NCI-H446 (cell line): ENCODE results near the gene SECISBP2.
"Not testable (repeated sequence)": the region's sequence is repeated elsewhere in the genome, so short reads cannot be mapped to it uniquely, and the experiment has no call there.

Experiments
- DNase-seq, 2 experiments: peaks; one replicate each; lab custom pipeline; 2025; lab: John Stamatoyannopoulos, UW

The SECISBP2 gene

DNA sequence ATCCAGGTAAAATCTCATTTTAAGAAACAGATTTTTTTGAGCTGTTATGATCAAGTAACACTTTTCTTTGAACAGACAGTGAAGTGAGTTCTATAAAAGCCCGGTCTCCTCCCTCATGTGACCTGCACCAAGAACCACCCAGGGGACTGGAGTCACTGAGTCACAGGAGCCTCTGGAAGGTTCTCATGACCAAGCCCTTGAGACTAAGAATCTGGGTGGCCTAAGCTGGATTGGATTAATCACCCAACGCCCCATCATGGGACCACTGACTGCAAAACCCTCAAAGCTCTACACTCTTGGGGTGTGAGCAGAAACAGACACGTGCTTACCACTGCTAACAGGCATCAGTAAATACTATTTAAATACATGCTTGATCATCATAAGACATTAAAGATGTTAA is 48.4 kb downstream of the SECISBP2 start:
- DNase-seq: no peak

- no peak for DNase-seq
Observed at GRCh38 chr9:89367281-89367680, 49.0 kb downstream of the SECISBP2 start.

DNA sequence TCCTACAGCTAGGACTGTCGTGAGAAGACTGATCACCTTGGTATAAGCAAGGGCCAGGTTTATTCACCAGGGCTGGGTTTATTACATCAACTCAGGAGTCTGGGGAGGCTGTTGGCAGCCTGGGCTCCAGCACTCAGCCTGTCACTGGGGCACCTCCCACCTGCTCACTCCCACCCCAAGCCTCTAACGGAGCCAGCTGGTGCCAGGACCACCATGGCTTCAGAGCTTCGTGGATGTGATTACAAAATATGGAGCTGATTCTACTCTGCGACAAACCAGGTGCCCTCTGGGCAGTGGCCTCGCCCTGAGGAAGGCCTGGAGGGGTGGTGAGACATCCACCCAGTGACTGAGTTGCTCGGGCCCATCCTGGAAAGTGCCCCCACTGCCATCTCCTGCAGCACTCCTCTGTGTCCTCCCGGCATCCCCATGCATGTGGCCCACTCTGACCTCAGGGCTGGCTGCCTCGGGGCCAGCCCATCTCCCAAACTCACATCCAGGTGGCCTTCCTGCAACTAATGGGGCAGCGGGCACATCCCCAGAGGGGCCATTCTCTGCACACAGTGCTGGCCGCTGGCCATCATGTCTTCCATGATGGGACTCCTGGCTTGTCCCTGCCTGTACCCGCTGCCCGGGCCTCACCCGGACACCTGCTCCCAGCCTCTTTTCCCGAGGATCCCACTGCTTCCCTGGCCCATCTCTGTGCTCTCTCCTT is 49.6 kb downstream of the SECISBP2 start:
- DNase-seq: no peak

GRCh38 chr9:89368550-89368949 is 50.2 kb downstream of the SECISBP2 start:
- no peak for DNase-seq

DNA sequence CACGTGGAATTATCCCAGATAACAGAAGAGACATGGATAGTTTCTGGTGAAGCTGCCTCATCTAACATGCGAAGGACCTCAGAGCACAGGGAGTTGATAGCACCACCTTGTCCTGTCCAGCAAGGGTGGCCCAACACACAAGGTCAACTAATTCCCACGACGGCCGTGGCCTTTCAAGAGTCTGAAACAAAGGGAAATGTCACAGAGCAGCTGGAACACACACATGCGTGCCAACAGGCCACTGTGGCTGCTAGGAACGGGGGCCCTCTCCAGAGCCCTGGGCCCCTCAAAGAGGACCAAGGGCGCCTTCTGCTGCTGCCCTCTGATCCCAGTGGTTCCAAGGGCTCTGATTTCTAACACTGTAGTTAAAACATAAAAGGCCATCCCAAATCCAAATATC is 50.7 kb downstream of the SECISBP2 start:
- DNase-seq: no peak

GRCh38 chr9:89370593-89370992 is 52.3 kb downstream of the SECISBP2 start:
- no peak for DNase-seq

- DNase-seq: not testable (repeated sequence)
Observed at GRCh38 chr9:89371791-89372190, 53.5 kb downstream of the SECISBP2 start.

DNA sequence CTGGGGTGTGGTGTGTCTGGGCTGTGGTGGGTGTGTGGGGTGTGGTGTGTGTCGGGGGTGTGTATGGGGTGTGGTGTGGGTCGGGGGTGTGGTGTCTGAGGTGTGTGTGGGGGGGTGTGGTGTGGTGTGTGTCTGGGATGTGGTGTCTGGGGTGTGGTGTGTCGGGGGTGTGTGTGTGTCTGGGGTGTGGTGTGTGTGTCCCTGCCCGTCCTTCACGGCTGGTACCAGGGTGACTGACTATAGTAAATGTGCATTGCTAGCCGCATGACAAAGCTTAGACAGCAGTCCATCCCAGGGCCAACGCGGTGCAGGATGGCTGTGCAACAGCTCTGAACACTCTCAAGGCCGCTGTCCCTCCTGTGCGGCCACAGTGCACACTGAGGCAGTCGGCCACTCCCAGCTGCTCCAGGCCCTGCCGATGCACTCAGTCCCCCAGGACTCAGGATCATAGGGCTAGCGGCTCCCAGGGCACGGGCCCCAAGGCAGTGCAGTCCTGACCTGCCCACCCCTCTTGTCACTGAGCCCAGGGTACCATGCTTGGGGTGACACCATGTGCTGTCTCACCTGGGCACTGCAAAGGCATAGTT is 54.0 kb downstream of the SECISBP2 start:
- no peak for DNase-seq

DNA sequence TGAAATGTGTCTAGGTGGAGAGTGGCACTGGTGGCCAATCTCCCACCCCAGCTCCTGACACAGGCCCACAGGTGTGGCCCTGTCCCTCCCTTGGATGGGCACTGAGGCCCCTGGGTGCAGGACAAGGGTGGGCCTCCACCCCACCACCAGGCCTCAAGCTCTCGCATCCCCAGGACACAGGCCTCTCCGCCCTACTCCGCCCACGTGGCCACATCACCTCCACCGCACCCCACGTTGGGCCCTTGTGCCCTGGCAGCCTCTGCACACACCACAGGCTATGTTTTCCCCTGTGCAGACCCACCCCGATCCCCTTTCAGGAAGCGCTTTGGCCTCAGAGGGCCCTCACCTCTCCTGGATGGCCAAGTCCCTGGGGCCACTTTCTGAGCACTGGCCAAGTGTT is 54.7 kb downstream of the SECISBP2 start:
- no peak for DNase-seq

DNA sequence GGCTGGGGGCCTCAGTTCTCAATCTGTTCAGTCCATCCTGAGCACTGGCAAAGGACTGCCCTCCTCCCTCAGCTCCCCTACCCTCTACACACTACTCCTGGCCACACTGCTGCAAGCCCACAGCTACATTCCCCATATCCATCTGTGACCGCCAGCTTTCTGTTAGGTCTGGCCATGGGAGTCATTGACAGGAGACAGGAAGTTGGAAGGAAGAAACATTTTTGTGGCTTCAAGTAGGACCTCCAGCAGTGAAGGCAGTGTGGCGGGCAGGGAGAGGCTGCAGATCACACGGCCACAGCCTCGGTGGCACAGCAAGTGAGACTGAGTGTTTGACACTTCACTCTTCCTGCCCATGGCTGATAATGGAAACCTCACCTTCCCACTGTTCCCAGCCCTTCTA is 55.9 kb downstream of the SECISBP2 start:
- DNase-seq: no peak

DNA sequence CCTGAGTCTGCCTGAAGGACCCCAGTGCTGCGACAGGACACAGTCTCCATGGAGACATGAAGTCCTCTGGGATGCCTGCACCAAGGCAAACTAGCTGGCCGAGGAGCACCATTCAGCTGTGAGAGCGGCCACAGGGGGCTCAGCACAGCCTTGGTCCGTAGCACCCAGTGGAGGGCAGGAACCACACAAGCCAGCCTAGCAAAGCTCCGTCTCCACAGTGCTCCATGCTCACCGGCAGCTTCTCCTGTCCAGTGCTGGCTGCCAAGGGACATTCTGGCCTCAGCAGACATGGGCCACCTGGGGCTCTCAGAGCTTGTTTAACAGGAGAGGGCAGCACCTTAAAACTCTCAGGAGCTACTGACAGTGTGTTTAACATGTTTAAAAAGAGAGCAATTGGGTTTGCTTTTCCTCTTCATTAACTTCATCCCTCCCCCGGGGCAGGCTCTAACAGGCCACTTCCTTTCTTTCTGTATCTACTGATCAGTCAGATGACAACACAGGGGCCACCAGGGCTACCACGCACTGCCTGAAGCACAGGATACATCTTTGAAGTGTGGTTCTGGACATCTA is 57.0 kb downstream of the SECISBP2 start:
- DNase-seq: no peak

DNA sequence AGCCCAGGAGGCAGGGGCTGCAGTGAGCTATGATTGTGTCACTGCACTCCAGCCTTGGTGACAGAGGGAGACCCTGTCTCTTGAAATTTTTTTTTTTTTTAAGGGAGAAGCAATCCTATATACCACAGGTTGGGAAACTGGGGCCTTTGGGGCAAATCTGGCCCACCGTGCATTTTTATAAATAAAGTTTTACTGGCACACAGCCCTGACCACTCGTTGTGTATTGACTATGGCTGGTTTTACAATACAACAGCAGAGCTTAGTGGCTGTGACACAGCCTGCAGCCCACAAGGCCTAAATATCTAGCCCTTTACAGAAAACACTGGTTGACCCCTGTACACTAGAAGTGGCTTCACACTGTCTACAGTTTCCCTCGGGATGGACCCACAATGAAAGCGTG is 58.0 kb downstream of the SECISBP2 start:
- no peak for DNase-seq

- DNase-seq: no peak
Observed at GRCh38 chr9:89376741-89377351, 58.5 kb downstream of the SECISBP2 start.

DNA sequence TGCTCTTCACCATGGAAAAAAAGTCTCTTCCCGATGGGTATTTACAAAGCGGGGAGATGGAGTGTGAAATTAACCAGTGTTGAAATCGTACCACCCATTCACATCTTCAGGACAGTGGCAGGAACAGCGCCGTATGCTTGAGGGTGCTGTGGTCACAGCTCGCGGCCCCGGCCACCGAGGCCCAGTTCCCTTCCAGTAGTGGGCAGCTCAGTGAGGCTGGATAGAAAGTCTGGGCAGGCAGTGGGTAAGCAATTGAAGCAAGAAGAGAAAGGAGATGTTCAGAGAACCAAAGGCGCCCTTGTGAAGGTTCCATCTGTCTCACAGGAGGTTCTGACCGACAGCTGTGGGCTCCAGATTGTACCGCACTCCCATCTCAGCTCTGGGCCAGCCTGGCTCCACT is 59.1 kb downstream of the SECISBP2 start:
- DNase-seq: no peak

DNA sequence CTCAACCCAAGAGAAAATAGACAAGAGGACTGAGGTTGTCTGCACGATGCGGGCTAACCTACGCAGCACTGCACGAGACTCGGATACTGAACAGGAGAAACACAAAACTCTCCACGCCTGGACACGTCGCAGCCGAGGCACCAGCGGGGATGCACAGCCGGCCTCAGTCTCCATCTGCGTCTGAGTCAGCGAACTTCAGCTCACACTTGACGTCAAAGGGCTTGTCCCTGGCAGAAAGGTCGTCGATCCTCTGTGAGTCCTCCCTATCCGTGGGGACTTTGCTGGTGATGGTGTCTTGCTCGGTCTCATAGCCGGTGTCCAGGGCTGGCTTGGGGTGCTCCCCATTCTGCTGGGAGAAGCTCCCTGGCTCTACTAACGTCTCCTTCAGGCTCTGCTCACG is 60.2 kb downstream of the SECISBP2 start:
- no peak for DNase-seq

DNA sequence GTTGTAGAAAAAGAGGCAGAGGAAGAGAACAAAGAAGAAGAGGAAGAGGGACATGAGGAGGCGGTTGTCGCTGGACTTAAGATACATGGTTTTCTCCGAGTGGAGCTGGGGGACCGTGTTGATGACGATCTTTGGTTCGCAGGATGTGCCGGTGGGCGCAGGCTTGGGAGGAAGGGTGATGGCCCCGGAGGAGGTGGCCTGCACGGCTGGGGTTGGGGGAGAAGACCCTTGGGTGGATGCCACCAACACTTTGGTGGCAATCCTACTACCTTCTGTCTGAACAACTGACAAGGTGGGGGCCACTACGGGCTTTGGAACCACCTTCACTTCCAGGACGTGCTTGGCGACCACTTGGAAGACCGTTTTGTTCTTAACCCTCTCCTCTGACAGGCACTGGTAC is 60.7 kb downstream of the SECISBP2 start:
- no peak for DNase-seq

DNA sequence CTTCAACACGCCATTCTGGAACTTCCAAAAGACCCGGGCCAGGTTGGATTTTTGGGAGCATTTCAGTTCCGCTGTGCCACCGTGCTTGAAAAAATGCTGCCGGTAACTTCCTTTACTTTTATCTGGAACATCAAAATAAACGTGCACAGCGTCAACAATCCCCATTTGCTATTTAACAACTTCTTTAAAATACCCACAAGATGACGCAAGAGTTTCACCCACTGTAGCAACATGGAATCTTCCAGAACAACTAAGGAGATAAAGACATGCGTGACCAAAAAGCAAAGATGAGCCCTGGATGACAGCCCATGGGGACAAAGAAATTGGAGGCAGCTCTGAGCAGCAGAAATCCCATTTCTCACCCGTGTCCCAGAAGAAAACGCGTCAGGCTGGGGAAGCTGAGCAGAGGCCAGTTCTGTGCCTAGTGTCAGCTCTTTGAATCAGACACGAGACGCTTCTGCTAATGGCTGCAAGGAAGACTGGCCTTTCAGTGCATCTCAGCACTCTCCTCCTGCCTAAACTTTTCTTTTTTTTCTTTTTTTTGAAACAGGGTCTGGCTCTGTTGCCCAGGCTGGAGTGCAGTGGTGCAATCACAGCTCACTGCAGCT is 61.3 kb downstream of the SECISBP2 start:
- no peak for DNase-seq

GRCh38 chr9:89380437-89381307 is 62.4 kb downstream of the SECISBP2 start:
- DNase-seq: no peak

- DNase-seq: no peak
Observed at GRCh38 chr9:89381308-89381609, 63.0 kb downstream of the SECISBP2 start.

DNA sequence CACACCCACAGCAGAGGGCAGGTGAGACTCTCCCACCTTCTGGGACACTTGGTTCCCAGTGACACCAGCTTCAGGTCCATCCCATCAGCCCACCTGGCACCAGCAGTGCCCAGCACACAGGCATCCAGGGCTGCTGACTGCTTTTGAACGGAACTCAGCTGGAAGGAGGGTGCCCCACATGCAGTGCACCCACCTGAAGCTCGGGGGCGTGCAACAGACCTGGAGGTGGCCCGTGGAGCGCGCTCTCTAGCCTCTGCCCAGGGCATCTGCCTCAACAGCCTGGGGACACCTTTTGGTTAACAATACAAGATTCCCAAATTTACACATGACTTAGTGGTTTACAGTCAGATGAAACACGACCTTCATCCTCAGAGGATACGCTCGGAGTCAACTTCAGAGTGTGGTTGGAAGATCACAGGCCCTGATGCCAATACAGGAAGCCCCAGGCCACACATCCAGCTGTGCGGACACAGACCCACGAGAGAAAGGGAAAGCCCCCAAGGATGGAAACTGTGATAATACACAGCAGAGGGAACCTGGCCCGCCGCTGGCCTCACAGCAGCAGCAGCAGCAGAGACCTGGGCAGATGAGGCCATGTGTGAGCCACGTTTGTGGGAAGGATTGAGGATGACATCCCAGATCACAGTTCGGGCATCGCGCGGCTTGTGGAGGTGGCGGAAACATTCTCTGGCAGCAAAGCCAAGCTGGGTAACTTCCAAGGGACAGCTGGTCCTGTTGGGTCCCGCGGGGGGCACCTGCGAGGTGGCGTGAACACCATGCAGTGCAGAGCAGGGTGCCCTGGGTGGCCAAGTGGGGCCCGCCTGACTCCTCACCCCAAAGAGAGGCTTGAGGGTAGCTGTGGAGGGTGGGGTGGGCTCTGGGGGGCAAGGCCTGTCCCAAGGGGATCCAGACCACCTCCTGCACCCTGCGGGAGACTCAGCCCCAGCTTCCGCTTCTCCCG is 64.0 kb downstream of the SECISBP2 start:
- no peak for DNase-seq
